GM18498 (cell line): ENCODE results near the gene TTC17.
A peak's percentile ranks its signal among the peaks of the same experiment; 100 is the strongest.
"Not testable (repeated sequence)": the region's sequence is repeated elsewhere in the genome, so short reads cannot be mapped to it uniquely, and the experiment has no call there.

Experiments used
- ATAC-seq: cut with Tn5 transposase; IDR thresholded peaks from one replicate; pipeline ENCODE4 v1.9.1; 2021; ENCODE audit warnings: mild to moderate bottlenecking, moderate library complexity; ENCODE audit not compliant: unreplicated experiment

Gene TTC17, protein sequence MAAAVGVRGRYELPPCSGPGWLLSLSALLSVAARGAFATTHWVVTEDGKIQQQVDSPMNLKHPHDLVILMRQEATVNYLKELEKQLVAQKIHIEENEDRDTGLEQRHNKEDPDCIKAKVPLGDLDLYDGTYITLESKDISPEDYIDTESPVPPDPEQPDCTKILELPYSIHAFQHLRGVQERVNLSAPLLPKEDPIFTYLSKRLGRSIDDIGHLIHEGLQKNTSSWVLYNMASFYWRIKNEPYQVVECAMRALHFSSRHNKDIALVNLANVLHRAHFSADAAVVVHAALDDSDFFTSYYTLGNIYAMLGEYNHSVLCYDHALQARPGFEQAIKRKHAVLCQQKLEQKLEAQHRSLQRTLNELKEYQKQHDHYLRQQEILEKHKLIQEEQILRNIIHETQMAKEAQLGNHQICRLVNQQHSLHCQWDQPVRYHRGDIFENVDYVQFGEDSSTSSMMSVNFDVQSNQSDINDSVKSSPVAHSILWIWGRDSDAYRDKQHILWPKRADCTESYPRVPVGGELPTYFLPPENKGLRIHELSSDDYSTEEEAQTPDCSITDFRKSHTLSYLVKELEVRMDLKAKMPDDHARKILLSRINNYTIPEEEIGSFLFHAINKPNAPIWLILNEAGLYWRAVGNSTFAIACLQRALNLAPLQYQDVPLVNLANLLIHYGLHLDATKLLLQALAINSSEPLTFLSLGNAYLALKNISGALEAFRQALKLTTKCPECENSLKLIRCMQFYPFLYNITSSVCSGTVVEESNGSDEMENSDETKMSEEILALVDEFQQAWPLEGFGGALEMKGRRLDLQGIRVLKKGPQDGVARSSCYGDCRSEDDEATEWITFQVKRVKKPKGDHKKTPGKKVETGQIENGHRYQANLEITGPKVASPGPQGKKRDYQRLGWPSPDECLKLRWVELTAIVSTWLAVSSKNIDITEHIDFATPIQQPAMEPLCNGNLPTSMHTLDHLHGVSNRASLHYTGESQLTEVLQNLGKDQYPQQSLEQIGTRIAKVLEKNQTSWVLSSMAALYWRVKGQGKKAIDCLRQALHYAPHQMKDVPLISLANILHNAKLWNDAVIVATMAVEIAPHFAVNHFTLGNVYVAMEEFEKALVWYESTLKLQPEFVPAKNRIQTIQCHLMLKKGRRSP

GRCh38 chr11:43358801-43359421 lies at the start of gene TTC17:
Gene TTC17 (plus strand): TSS chr11:43358920. CDS start chr11:43358955, 35 bp downstream.
- peak; percentile 93 for ATAC-seq

DNA sequence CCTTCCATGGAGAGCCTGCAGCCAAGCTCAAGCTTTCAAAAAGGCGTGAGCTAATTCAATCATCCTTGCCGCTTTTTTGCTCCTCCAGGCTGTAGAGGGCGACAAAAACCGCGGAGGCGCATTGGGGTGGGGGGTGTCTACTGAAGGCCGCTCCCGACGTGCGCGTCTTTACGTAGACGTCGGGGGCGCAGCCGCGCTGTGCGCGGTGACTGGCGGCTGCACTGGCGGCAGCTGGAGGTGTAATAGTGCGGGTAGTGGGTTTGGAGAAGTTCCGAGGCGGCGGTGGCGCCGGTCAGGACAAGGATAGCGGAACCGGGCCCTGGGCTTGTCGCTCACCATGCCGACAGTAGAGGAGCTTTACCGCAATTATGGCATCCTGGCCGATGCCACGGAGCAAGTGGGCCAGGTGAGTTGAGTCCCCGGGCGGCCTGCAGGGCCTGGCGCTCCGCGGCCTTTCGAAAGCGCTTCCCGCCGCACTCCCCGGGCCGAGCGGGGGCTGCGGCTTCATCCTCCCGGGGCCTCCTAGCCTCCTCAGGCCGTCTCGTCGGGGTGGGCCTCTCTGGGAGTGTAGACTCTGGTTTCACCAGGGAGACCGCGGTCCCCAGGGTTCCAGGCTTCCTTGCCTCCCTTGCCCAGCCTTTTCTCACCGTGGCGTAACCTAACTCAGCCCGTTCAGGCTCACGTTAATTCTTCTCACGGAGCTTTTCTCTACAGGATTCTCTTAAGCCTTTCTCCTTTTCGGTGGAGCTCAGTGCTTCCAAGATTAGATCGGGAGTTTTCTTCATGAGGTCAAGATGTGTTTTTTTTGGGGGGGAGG lies 46.7 kb upstream of the TTC17 start, which contains the start of gene API5:
Gene API5, plus strand, starts transcription at position 206 of the 817 bp plus-strand sequence. Its CDS starts 132 bp downstream, at position 338.
- peak; percentile 99 for ATAC-seq

GRCh38 chr11:43315966-43316365 lies 42.8 kb upstream of the TTC17 start:
- no peak for ATAC-seq

DNA sequence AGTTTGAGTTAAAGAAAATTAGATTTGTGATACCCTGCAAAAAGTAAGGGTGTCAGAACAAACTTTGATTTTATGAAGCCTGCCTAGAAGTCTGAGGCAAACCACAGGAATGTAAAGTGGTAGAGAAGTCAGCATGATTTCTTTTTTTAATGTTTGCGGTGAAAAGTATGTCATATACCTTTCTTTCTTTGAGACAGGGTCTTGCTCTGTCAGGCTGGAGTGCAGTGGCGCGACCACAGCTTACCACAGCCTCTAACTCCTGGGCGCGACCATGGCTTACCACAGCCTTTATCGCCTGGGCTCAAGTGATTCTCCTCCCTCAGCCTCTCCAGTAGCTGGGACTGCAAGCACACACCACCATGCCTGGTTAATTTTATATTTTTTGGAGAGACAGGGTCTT lies 42.3 kb upstream of the TTC17 start:
- no peak for ATAC-seq

- no peak for ATAC-seq
These were observed 30.7 kb upstream of the TTC17 start for GRCh38 chr11:43327987-43328386.

GRCh38 chr11:43328482-43328881 lies 30.2 kb upstream of the TTC17 start:
- no peak for ATAC-seq

DNA sequence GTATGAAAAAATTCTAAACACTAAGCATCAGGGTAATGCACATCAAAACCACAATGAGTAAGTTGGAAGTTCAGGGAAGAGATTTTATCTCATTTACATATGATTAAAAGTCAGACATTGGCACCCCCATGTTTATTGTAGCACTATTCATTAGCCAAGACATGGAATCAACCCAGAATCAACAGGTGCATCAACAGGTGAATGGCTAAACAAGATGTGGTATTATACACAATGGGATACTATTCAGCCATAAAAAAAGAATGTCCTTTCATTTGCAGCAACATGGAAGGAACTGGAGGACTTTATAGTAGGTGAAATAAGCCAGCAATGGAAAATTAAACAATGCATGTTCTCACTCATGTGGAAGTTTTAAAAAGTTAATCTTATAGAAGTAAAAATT lies 17.6 kb upstream of the TTC17 start:
- ATAC-seq: no peak

- not testable (repeated sequence) for ATAC-seq
These were observed 7.3 kb upstream of the TTC17 start for GRCh38 chr11:43351426-43351825.

DNA sequence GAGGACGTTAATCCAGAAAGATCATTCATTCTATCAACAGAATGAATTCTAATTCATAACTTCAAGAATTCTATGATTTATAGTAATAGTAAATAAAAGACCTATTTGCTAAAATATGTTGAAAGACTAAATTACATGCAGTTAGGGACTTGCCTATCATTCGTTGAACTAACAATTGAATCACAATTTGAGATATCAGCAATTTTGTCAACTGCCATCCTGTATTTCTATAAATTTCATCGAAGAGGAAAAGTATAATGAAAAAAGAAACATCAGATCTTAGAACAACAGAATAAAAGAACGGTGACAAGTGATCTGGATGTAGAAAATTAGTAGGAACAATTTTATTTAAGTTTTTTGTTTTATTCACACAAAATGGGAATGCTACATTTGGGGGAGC lies 4.4 kb upstream of the TTC17 start:
- no peak for ATAC-seq

GRCh38 chr11:43356336-43356735 lies 2.4 kb upstream of the TTC17 start:
- ATAC-seq: no peak

DNA sequence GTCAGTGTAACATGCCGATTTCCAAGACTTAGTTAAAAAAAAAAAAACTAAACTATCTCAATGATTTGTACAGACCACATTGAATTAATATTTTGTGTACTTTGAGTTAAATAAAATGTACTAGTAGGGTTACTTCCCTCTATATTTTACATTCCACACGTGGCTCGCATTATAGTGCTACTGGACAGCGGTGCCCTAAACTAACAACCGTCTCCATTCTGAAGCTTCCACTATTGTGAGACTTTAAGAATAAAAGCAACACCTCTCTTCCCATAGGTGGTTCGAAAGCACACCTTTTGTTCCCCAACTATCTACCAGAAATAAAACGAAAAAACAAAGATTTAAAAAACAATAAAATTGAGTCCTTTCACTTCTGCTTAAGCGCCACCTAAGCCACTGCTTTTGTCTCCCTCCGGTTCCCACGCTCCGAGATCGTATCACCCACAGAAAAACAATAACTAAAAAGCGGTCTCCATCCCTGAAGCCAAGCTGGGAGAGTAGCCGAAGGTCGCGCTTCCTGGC lies 380 bp upstream of the TTC17 start:
- no peak for ATAC-seq

DNA sequence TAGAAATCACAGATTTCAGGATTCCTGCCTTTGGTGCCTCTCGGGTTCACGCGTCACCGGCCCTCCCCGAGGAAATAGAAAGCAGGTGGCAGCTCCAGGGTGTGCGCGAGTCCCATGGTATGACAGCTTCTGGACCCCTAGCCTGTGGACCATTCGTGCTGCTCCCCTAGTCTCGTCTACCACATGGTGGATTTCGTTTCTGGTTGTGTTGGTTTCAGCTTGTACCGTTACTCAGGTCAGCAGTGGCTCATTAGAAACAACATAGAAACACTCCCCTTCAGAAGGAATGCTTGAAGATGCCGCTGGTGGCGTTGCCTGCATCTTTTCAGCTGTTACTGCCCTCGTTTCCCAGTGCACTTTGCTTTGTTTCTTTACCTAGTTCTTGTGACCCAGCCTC lies 700 bp downstream of the TTC17 start:
- ATAC-seq: peak; percentile 52

DNA sequence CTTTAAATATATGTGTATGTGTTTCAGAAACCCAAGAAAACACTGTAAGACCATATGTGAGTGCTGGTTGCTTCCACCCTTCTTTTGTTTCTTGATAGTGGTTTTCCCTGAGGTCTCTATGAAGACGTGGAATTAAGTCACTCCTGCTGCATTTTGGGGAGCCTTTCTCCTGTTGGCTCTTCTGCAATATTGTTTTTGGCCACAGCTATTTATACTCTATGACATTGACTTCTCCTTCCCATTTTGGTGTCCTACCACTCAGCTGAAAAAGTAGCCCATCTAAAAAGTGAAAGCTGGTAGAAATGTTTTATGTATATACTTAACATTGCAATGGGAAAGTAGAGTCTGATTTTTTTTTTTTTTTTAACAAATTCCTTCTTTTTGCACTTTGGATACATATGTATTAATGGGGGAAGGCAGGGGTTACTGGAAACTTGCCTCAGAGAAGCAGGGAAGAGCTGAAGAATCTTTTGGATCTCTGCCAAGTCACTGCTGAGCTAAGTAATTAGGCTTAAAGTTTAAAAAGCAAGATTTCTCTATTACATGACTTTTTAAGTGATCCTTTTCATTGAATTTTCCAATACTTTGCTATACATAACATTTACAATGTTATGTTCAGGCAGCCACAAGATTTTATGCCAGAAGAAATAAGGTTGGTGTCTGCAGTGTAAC lies 1.8 kb downstream of the TTC17 start:
- no peak for ATAC-seq

DNA sequence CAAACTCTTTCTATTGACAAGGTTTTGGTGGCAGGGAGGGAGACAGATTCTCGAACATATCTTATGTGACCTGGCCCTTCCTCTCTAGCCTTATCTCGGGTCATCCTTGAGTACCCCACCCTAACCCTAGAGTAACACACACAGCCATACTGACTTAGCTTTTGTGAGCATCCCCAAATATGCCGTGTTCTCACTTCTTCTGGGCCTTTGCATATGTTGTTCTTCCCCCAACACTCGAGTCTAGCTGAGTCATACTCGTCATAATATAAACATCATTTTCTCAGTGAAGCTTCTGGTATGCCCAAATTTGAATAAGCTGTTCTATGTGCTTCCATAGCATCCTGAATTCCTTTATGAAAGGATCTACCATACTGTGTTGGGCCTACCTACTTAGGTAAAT lies 8.0 kb downstream of the TTC17 start:
- no peak for ATAC-seq

DNA sequence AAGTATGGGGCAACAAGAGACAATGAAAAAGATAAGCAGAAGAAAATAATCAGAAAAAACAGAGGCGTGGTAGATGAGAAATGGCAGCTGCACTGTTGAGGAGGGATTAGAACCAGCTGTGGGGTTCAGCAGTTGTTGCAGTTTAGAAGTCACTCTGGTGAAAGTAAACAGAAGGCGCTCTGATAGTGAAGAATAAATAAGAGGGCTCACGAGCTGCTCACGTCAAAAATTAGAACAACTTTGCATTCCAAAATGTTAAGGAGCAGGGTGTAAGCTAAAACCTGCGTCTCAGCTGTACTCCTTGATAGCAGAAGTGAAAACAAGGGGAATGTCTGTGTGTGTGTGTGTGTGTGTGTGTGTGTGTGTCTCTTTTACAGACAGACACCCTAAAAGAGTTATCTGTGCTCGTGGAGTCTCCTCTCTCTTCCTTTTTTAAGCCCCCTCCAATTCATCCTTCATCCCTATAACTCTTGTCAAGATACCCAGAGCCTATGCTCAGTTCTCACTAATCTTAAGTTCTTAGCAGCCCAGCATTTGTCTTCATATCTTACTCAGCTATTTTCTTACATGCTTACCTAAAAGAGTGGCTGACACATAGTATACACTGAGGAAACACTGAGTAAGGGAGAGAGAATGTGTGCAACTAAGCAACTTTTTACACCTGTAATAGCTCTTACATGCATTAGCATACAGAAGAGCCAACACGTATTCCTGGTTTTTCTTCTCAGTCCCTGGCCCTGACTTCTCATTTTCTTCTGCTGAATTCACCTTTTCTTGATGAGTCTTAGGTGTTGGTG lies 8.9 kb downstream of the TTC17 start:
- ATAC-seq: peak; percentile 43

- ATAC-seq: no peak
These were observed 17.3 kb downstream of the TTC17 start for GRCh38 chr11:43376065-43376464.

GRCh38 chr11:43376594-43376993 lies 17.9 kb downstream of the TTC17 start:
- ATAC-seq: no peak

DNA sequence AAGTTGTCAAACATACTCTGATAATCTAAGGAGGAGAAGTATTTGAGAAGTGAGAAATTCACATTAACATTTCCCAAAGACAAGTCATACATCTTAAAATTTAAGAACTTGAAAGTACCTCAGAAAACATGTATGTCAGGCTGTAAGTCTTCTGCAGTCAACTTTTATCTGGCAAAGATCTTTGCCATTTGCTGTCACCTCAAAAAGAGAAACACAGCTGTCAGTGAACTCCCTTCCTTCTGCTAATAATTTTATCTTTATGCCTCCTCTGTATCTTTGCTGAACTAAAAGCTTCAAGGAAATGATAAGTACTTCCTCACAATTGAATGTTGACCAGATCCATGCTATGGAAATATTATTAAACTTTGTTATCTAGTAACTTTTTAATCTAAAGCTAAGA lies 18.7 kb downstream of the TTC17 start:
- no peak for ATAC-seq
